Measurements from ENCODE around the gene MEIOB.

DNA sequence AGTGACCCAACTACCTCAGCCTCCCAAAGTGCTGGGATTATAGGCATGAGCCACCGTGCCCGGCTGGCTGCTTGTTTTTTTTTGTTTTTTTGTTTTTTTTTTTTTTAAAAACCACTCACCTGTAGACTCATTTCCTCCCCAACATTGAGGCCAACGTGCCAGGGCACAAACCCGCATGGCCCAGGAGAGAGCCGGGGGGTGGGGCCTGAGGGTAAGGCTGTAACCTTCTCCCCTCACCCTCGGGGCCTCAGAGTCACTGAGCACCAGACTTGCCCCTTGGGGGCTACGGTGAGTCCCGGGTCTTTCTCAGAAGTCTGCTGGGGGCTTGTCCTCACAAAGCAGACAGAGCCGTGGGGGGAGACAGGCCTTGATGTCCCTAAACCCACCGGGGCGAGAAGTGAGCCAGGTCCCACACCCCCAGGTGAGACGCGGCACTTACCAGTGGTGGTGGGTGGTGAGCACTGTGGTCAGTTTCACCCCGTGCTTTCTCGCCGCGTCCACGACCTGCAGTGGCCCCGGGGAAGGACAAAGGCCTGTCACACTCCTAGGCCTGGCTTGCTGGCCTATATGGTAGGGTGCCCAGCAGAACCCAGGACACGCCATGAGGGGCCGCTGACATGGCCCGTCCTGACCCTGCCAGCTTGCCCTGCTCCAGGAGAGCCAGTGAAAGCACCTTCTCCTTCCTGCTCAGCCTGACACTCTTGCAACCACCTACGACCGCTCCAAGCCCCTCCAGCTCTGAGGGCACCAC, 49.9 kb downstream of the MEIOB start:
- TF ChIP-seq, protein P1, sequence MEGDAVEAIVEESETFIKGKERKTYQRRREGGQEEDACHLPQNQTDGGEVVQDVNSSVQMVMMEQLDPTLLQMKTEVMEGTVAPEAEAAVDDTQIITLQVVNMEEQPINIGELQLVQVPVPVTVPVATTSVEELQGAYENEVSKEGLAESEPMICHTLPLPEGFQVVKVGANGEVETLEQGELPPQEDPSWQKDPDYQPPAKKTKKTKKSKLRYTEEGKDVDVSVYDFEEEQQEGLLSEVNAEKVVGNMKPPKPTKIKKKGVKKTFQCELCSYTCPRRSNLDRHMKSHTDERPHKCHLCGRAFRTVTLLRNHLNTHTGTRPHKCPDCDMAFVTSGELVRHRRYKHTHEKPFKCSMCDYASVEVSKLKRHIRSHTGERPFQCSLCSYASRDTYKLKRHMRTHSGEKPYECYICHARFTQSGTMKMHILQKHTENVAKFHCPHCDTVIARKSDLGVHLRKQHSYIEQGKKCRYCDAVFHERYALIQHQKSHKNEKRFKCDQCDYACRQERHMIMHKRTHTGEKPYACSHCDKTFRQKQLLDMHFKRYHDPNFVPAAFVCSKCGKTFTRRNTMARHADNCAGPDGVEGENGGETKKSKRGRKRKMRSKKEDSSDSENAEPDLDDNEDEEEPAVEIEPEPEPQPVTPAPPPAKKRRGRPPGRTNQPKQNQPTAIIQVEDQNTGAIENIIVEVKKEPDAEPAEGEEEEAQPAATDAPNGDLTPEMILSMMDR (IDR thresholded peaks at IDR 0.05) = no peak
- TF ChIP-seq POLR2A (IDR thresholded peaks at IDR 0.05) (no peak), EP300 (IDR thresholded peaks at IDR 0.05) (no peak), POLR2AphosphoS5 (IDR thresholded peaks at IDR 0.05) (no peak)

Data from gastroesophageal sphincter (tissue), 3 donors.